ENCODE measurements around the gene HSD17B7. TPM values are rescaled to one million over a fixed set of nuclear protein-coding genes. Genes with fewer than 3 reads are reported as not detected.

The HSD17B7 gene
- total and polyA plus RNA-seq, 2 donors from 2014 or later, result 10.8 to 12.8 TPM

- Histone ChIP-seq H3K9me3 (ENCODE audit: control insufficient read depth in 2 of 3, insufficient read depth in 1 of 3, low read length in 3 of 3) (no peaks in the 10 kb centered on the region), H3K4me1 (ENCODE audit: control insufficient read depth in 2 of 3, insufficient read depth in 2 of 3, low read depth in 1 of 3, low read length in 3 of 3) (no peaks in the 10 kb centered on the region), H3K27ac (ENCODE audit: low read depth in 2 of 2, low read length in 2 of 2) (no peak overlapping the region), H3K4me3 (ENCODE audit: low read length in 3 of 3) (no peak overlapping the region), H3K27me3 (ENCODE audit: control insufficient read depth, insufficient read depth, low read length) (no peaks in the 10 kb centered on the region), H3K9ac (ENCODE audit: low read length in 3 of 3) (no peak overlapping the region), H3K36me3 (ENCODE audit: control insufficient read depth in 2 of 3, insufficient read depth in 3 of 3, low read length in 3 of 3) (no peaks in the 10 kb centered on the region)
- no peak for TF ChIP-seq CTCF (IDR thresholded peaks at IDR 0.05; ENCODE audit: borderline replicate concordance, extremely low read depth, insufficient read depth)
- FAIRE-seq (no peak), DNase-seq (no peak)
- intact Hi-C loops (cut with DNase I), result loop anchor here (10.0 kb wide), 1 partner anchor 463 kb away; no protein-coding TSS in a partner anchor
Measured at GRCh38 chr1:162851341-162851740, 60.8 kb downstream of the HSD17B7 start.

DNA sequence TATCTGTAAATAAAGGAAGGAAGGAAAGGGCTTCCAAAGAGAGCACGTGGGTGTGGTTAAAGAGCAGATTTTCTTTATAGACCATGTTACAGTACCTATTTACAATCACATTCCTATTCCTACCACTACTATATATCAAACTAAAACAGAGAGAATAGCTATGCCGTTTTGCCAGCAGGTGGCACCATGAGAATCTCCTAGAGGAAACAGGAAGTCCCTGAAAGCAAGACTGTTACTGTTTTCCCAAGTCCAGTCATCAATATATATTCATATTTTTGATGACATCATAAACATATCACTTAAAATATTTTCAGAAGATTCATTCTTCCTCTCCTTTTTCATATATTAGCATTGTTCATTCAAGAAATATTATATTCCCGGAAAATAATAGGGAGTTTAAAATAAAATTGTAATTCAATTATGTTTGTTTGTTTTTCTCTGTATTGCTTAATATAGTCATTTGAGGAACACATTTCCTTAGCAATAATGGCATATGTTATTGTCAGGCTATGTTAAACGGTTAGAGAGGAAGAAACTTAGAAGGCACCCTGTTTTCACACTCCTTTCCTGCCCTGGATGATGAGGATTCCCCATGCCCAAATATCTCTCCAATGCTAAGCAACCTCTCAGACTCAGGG lies 63.9 kb downstream of the HSD17B7 start:
- peak; percentile 69 for TF ChIP-seq CTCF (IDR thresholded peaks at IDR 0.05; ENCODE audit: borderline replicate concordance, extremely low read depth, insufficient read depth)
- peak in 4 of 5 donors; percentile 50 to 80 (median 56) for DNase-seq
- H3K9ac ChIP-seq (ENCODE audit: low read length in 3 of 3), result no peak overlapping the region
- no peaks in the 10 kb centered on the region for H3K27me3 ChIP-seq (ENCODE audit: control insufficient read depth, insufficient read depth, low read length)
- FAIRE-seq, result peak; percentile 94
- H3K4me1 ChIP-seq (ENCODE audit: control insufficient read depth in 2 of 3, insufficient read depth in 2 of 3, low read depth in 1 of 3, low read length in 3 of 3), result no peaks in the 10 kb centered on the region
- intact Hi-C loops (cut with DNase I), result loop anchor here (10.0 kb wide), 1 partner anchor 460 kb away; no protein-coding TSS in a partner anchor
- no peak overlapping the region for H3K27ac ChIP-seq (ENCODE audit: low read depth in 2 of 2, low read length in 2 of 2)
- H3K36me3 ChIP-seq (ENCODE audit: control insufficient read depth in 2 of 3, insufficient read depth in 3 of 3, low read length in 3 of 3), result no peaks in the 10 kb centered on the region
- H3K9me3 ChIP-seq (ENCODE audit: control insufficient read depth in 2 of 3, insufficient read depth in 1 of 3, low read length in 3 of 3), result no peaks in the 10 kb centered on the region
- H3K4me3 ChIP-seq (ENCODE audit: low read length in 3 of 3), result no peak overlapping the region

GRCh38 chr1:162855461-162856150 lies 65.1 kb downstream of the HSD17B7 start:
- Histone ChIP-seq H3K9ac (ENCODE audit: low read length in 3 of 3) (no peak overlapping the region), H3K9me3 (ENCODE audit: control insufficient read depth in 2 of 3, insufficient read depth in 1 of 3, low read length in 3 of 3) (no peaks in the 10 kb centered on the region), H3K27me3 (ENCODE audit: control insufficient read depth, insufficient read depth, low read length) (no peaks in the 10 kb centered on the region), H3K4me1 (ENCODE audit: control insufficient read depth in 2 of 3, insufficient read depth in 2 of 3, low read depth in 1 of 3, low read length in 3 of 3) (no peaks in the 10 kb centered on the region), H3K27ac (ENCODE audit: low read depth in 2 of 2, low read length in 2 of 2) (no peak overlapping the region), H3K36me3 (ENCODE audit: control insufficient read depth in 2 of 3, insufficient read depth in 3 of 3, low read length in 3 of 3) (no peaks in the 10 kb centered on the region), H3K4me3 (ENCODE audit: low read length in 3 of 3) (no peak overlapping the region)
- TF ChIP-seq CTCF (IDR thresholded peaks at IDR 0.05; ENCODE audit: borderline replicate concordance, extremely low read depth, insufficient read depth), result no peak
- intact Hi-C loops (cut with DNase I), result loop anchor here (10.0 kb wide), 1 partner anchor 459 kb away; no protein-coding TSS in a partner anchor
- FAIRE-seq (no peak), DNase-seq (no peak)

Data from kidney (tissue), 14 donors.